Left hindlimb (tissue), 1 donor: ENCODE measurements around the gene ELF4.

Experiments
- DNase-seq: peaks from one replicate; pipeline ENCODE4 v3.0.0-alpha.2; 2018

Gene ELF4

GRCh38 chrX:130111220-130112154, 1.2 kb upstream of the ELF4 start:
- DNase-seq, result no peak

GRCh38 chrX:130109429-130110378, 593 bp downstream of the ELF4 start:
- no peak for DNase-seq

GRCh38 chrX:130108647-130109428, 1.5 kb downstream of the ELF4 start:
- DNase-seq, result no peak

GRCh38 chrX:130106071-130106470, 4.2 kb downstream of the ELF4 start:
- DNase-seq, result no peak

GRCh38 chrX:130105244-130105643, 5.1 kb downstream of the ELF4 start:
- DNase-seq, result no peak

- no peak for DNase-seq
Observed at GRCh38 chrX:130103605-130104004, 6.7 kb downstream of the ELF4 start.

- DNase-seq, result no peak
Observed at GRCh38 chrX:130100180-130100579, 10.1 kb downstream of the ELF4 start.

- no peak for DNase-seq
Observed at GRCh38 chrX:130098210-130098552, 12.1 kb downstream of the ELF4 start.

- no peak for DNase-seq
Observed at GRCh38 chrX:130097507-130098209, 12.6 kb downstream of the ELF4 start.

GRCh38 chrX:130095249-130096030, 14.9 kb downstream of the ELF4 start:
- DNase-seq, result no peak

GRCh38 chrX:130094696-130095095, 15.6 kb downstream of the ELF4 start:
- no peak for DNase-seq

- no peak for DNase-seq
Observed at GRCh38 chrX:130093271-130093670, 17.0 kb downstream of the ELF4 start.

- no peak for DNase-seq
Observed at GRCh38 chrX:130091980-130092522, 18.2 kb downstream of the ELF4 start.

- no peak for DNase-seq
Observed at GRCh38 chrX:130090364-130090763, 19.9 kb downstream of the ELF4 start.

GRCh38 chrX:130086447-130087206, 23.7 kb downstream of the ELF4 start:
- no peak for DNase-seq

GRCh38 chrX:130085551-130086446, 24.5 kb downstream of the ELF4 start:
- DNase-seq, result no peak

- no peak for DNase-seq
Observed at GRCh38 chrX:130084631-130085237, 25.6 kb downstream of the ELF4 start.

- no peak for DNase-seq
Observed at GRCh38 chrX:130083656-130084382, 26.5 kb downstream of the ELF4 start.
